Bronchial epithelial cell (primary cell): ENCODE results near the gene OGFOD1. TPM values are rescaled to one million over a fixed set of nuclear protein-coding genes. Genes with fewer than 3 reads are reported as not detected.

Source experiments
- DNase-seq: peaks from one replicate; pipeline ENCODE4 v3.0.0-alpha.2; 2010; ENCODE audit warnings: low read depth
- FAIRE-seq: peaks from 2 replicates; lab custom pipeline; 2011; peaks lifted over from hg19 to GRCh38; lab: Jason Lieb, UNC
- H3K27me3 ChIP-seq: 2 replicates; pipeline ENCODE4 v1.5.1; 2011; ENCODE audit warnings: low read length; ENCODE audit not compliant: control insufficient read depth, insufficient read depth
- H3K36me3 ChIP-seq: 2 replicates; pipeline ENCODE4 v1.5.1; 2011; ENCODE audit warnings: low read length; ENCODE audit not compliant: control insufficient read depth, insufficient read depth
- H3K4me3 ChIP-seq: 2 replicates; pipeline ENCODE4 v1.5.1; 2011; ENCODE audit warnings: mild to moderate bottlenecking, low read depth, low read length, control low read depth
- CTCF ChIP-seq: IDR thresholded peaks from 2 replicates; pipeline ENCODE4 v1.5.1; 2011; ENCODE audit warnings: mild to moderate bottlenecking, moderate library complexity, low read length, control low read depth, inconsistent platforms; ENCODE audit not compliant: insufficient read depth, severe bottlenecking
- total RNA-seq: library from RNA; depleted of rRNA; stranded (reverse); fragments of >200 nt; gene quantifications from 2 replicates; pipeline ENCODE4 v1.2.1, GENCODE V29; 2014

OGFOD1 gene
- total RNA-seq, 1 donor from 2014 or later = 30.0 TPM

- no peak for FAIRE-seq
- peak; percentile 63 for TF ChIP-seq CTCF
- peaks cover 3% of the 10 kb centered on the region for H3K36me3 ChIP-seq
- DNase-seq = peak; percentile 77
- no peaks in the 10 kb centered on the region for H3K27me3 ChIP-seq
- no peak overlapping the region for H3K4me3 ChIP-seq
Measured at GRCh38 chr16:56513972-56514371, 62.6 kb downstream of the OGFOD1 start.

GRCh38 chr16:56514845-56515244 lies 63.5 kb downstream of the OGFOD1 start:
- FAIRE-seq (no peak), DNase-seq (peak; percentile 81)
- H3K4me3 ChIP-seq = no peak overlapping the region
- H3K36me3 ChIP-seq = peaks cover 3% of the 10 kb centered on the region
- no peaks in the 10 kb centered on the region for H3K27me3 ChIP-seq
- TF ChIP-seq CTCF = no peak

GRCh38 chr16:56515665-56516064 lies 64.3 kb downstream of the OGFOD1 start:
- peaks cover 2% of the 10 kb centered on the region for H3K36me3 ChIP-seq
- TF ChIP-seq CTCF = no peak
- no peak for FAIRE-seq

GRCh38 chr16:56517206-56517605 lies 65.9 kb downstream of the OGFOD1 start:
- DNase-seq (no peak), FAIRE-seq (no peak)
- no peak for TF ChIP-seq CTCF
- Histone ChIP-seq H3K4me3 (no peak overlapping the region), H3K27me3 (no peaks in the 10 kb centered on the region), H3K36me3 (no peaks in the 10 kb centered on the region)

More at GRCh38 chr16:56515665-56516064, 64.3 kb downstream of the OGFOD1 start:
- no peak for DNase-seq
- H3K4me3 ChIP-seq = no peak overlapping the region
- no peaks in the 10 kb centered on the region for H3K27me3 ChIP-seq

- Histone ChIP-seq H3K27me3 (no peaks in the 10 kb centered on the region), H3K36me3 (no peaks in the 10 kb centered on the region), H3K4me3 (no peak overlapping the region)
- TF ChIP-seq CTCF = no peak
- FAIRE-seq (no peak), DNase-seq (no peak)
Measured at GRCh38 chr16:56518425-56518824, 67.1 kb downstream of the OGFOD1 start.
